ENCODE data around the gene EPS15. TPM values are rescaled to one million over a fixed set of nuclear protein-coding genes. Genes with fewer than 3 reads are reported as not detected.
A peak's percentile ranks its signal among the peaks of the same experiment; 100 is the strongest.

EPS15 gene
- total and polyA plus RNA-seq, 2 experiments from 2014 or later, result 26.9 to 41.1 TPM

GRCh38 chr1:51551081-51551480 lies 32.0 kb upstream of the EPS15 start:
- Histone ChIP-seq H3K9me3 (ENCODE audit: low read depth) (no peaks in the 10 kb centered on the region), H2AFZ (no peak overlapping the region), H3F3A (ENCODE audit: insufficient read depth) (0 out of 2 replicates have a peak, but pooled peaks cover 11% of the 10 kb centered on the region), H3K9me2 (ENCODE audit: insufficient read depth) (no peaks in the 10 kb centered on the region), H3K79me2 (ENCODE audit: insufficient read depth) (no peaks in the 10 kb centered on the region), H3K27ac (no peak overlapping the region), H3K36me3 (ENCODE audit: low read depth) (no peaks in the 10 kb centered on the region), H3K27me3 (replicated peaks; ENCODE audit: insufficient read depth) (no peaks in the 10 kb centered on the region), H3K4me2 (ENCODE audit: unreplicated experiment) (no peak overlapping the region), H3K4me3 (no peak overlapping the region), H3K4me1 (ENCODE audit: insufficient read depth) (peaks cover 6% of the 10 kb centered on the region; the same call in 1 of the 2 replicates), H4K20me1 (ENCODE audit: insufficient read depth) (no peaks in the 10 kb centered on the region), H3K9ac (no peak overlapping the region)
- TF ChIP-seq EZH2phosphoT487 (IDR thresholded peaks at IDR 0.05; ENCODE audit: insufficient read depth, low read depth) (no peak), EZH2 (IDR thresholded peaks at IDR 0.05; ENCODE audit: insufficient read depth, poor library complexity, severe bottlenecking) (no peak)
- in situ Hi-C loops (cut with MboI), result no loop called here
- WGBS, 2 experiments (ENCODE audit: low coverage in 1 of 2, low lambda C conversion rate in 2 of 2, missing lambda C conversion rate in 2 of 2), result 94 to 98% methylated on average over 2 of the region's 2 CpGs
- no peak for DNase-seq

GRCh38 chr1:51549901-51550300 lies 30.8 kb upstream of the EPS15 start:
- Histone ChIP-seq H2AFZ (no peak overlapping the region), H3F3A (ENCODE audit: insufficient read depth) (0 out of 2 replicates have a peak, but pooled peaks cover 11% of the 10 kb centered on the region), H3K9ac (no peak overlapping the region), H3K36me3 (ENCODE audit: low read depth) (no peaks in the 10 kb centered on the region), H3K4me3 (no peak overlapping the region), H4K20me1 (ENCODE audit: insufficient read depth) (no peaks in the 10 kb centered on the region), H3K9me3 (ENCODE audit: low read depth) (no peaks in the 10 kb centered on the region), H3K9me2 (ENCODE audit: insufficient read depth) (no peaks in the 10 kb centered on the region), H3K27ac (no peak overlapping the region), H3K4me2 (ENCODE audit: unreplicated experiment) (no peak overlapping the region), H3K79me2 (ENCODE audit: insufficient read depth) (no peaks in the 10 kb centered on the region), H3K27me3 (replicated peaks; ENCODE audit: insufficient read depth) (no peaks in the 10 kb centered on the region), H3K4me1 (ENCODE audit: insufficient read depth) (peaks cover 6% of the 10 kb centered on the region; the same call in 1 of the 2 replicates)
- in situ Hi-C loops (cut with MboI), result no loop called here
- no peak for DNase-seq
- 94 to 97% methylated on average over 3 of the region's 3 CpGs for WGBS, 2 experiments (ENCODE audit: low coverage in 1 of 2, low lambda C conversion rate in 2 of 2, missing lambda C conversion rate in 2 of 2)
- TF ChIP-seq EZH2 (IDR thresholded peaks at IDR 0.05; ENCODE audit: insufficient read depth, poor library complexity, severe bottlenecking) (no peak), EZH2phosphoT487 (IDR thresholded peaks at IDR 0.05; ENCODE audit: insufficient read depth, low read depth) (no peak)

GRCh38 chr1:51549016-51549619 lies 30.1 kb upstream of the EPS15 start:
- DNase-seq, result no peak

GRCh38 chr1:51543858-51544257 lies 24.8 kb upstream of the EPS15 start:
- in situ Hi-C loops (cut with MboI), result no loop called here
- no peaks in the 10 kb centered on the region for H4K20me1 ChIP-seq (ENCODE audit: insufficient read depth)
- no peak overlapping the region for H3K4me2 ChIP-seq (ENCODE audit: unreplicated experiment)
- no peaks in the 10 kb centered on the region for H3K79me2 ChIP-seq (ENCODE audit: insufficient read depth)
- DNase-seq, result no peak
- no peak overlapping the region for H2AFZ ChIP-seq
- no peak for TF ChIP-seq EZH2phosphoT487 (IDR thresholded peaks at IDR 0.05; ENCODE audit: insufficient read depth, low read depth)
- TF ChIP-seq EZH2 (IDR thresholded peaks at IDR 0.05; ENCODE audit: insufficient read depth, poor library complexity, severe bottlenecking), result no peak
- H3F3A ChIP-seq (ENCODE audit: insufficient read depth), result peaks cover 21% of the 10 kb centered on the region; the same call in 1 of the 2 replicates
- peaks cover 10% of the 10 kb centered on the region for H3K4me1 ChIP-seq (ENCODE audit: insufficient read depth)
- no peaks in the 10 kb centered on the region for H3K36me3 ChIP-seq (ENCODE audit: low read depth)
- H3K9ac ChIP-seq, result no peak overlapping the region
- 72% methylated on average over 2 of the region's 2 CpGs for WGBS, 2 experiments (ENCODE audit: low coverage in 1 of 2, low lambda C conversion rate in 2 of 2, missing lambda C conversion rate in 2 of 2)
- H3K9me3 ChIP-seq (ENCODE audit: low read depth), result no peaks in the 10 kb centered on the region
- no peaks in the 10 kb centered on the region for H3K27me3 ChIP-seq (replicated peaks; ENCODE audit: insufficient read depth)
- no peak overlapping the region for H3K4me3 ChIP-seq
- no peak overlapping the region for H3K27ac ChIP-seq
- H3K9me2 ChIP-seq (ENCODE audit: insufficient read depth), result no peaks in the 10 kb centered on the region

More at GRCh38 chr1:51549016-51549619, 30.1 kb upstream of the EPS15 start:
- Histone ChIP-seq H3K27ac (no peak overlapping the region), H3K9me2 (ENCODE audit: insufficient read depth) (no peaks in the 10 kb centered on the region), H3K9me3 (ENCODE audit: low read depth) (no peaks in the 10 kb centered on the region), H3K36me3 (ENCODE audit: low read depth) (no peaks in the 10 kb centered on the region), H3K27me3 (replicated peaks; ENCODE audit: insufficient read depth) (no peaks in the 10 kb centered on the region), H3K4me1 (ENCODE audit: insufficient read depth) (peaks cover 6% of the 10 kb centered on the region; the same call in 1 of the 2 replicates), H2AFZ (peak overlapping the region; percentile 65), H3K4me2 (ENCODE audit: unreplicated experiment) (no peak overlapping the region), H3K4me3 (no peak overlapping the region), H3K9ac (no peak overlapping the region), H3K79me2 (ENCODE audit: insufficient read depth) (no peaks in the 10 kb centered on the region), H3F3A (ENCODE audit: insufficient read depth) (0 out of 2 replicates have a peak, but pooled peaks cover 11% of the 10 kb centered on the region), H4K20me1 (ENCODE audit: insufficient read depth) (no peaks in the 10 kb centered on the region)
- TF ChIP-seq EZH2 (IDR thresholded peaks at IDR 0.05; ENCODE audit: insufficient read depth, poor library complexity, severe bottlenecking) (no peak), EZH2phosphoT487 (IDR thresholded peaks at IDR 0.05; ENCODE audit: insufficient read depth, low read depth) (no peak)
- WGBS, 2 experiments (ENCODE audit: low coverage in 1 of 2, low lambda C conversion rate in 2 of 2, missing lambda C conversion rate in 2 of 2), result 84 to 93% methylated on average over 3 of the region's 3 CpGs
- in situ Hi-C loops (cut with MboI), result no loop called here

Measured in GM23248 (cell line).